Neural progenitor cell (in vitro differentiated cells): ENCODE measurements around the gene DDB1.

Experiments
- CTCF ChIP-seq: fragments of 200-600 bp; sonication (generic); IDR thresholded peaks from 2 replicates; pipeline ENCODE4 v1.5.1; 2017; ENCODE audit warnings: antibody characterized with exemption, mild to moderate bottlenecking
- EZH2 ChIP-seq: fragments of 200-600 bp; sonication (generic); IDR thresholded peaks from 2 replicates; pipeline ENCODE4 v1.6.1; 2017; ENCODE audit warnings: antibody characterized with exemption, mild to moderate bottlenecking, moderate library complexity

- TF ChIP-seq CTCF (no peak), EZH2 (no peak)
Measured at GRCh38 chr11:61335355-61335710, 2.4 kb upstream of the DDB1 start.
